RWPE2 (cell line): ENCODE measurements around the gene BACE2.

ENCODE experiments used
- ATAC-seq: fragments of 200-7000 bp; cut with Tn5 transposase; 3 replicates; pipeline ENCODE4 v1.9.1; 2021; ENCODE audit warnings: low read depth
- DNase-seq: peaks from one replicate; pipeline ENCODE4 v3.0.0-alpha.2; 2020; ENCODE audit warnings: low spot score
- H3K27ac ChIP-seq: fragments of 450-650 bp; 2 replicates; pipeline ENCODE4 v1.5.1; 2017; ENCODE audit warnings: mild to moderate bottlenecking; ENCODE audit not compliant: poor library complexity, severe bottlenecking
- H3K27me3 ChIP-seq: fragments of 250-450 bp; sonication (Bioruptor Pico); 2 replicates; pipeline ENCODE4 v1.5.1; 2021; ENCODE audit warnings: mild to moderate bottlenecking, moderate library complexity; ENCODE audit not compliant: insufficient read depth, poor library complexity, severe bottlenecking
- H3K36me3 ChIP-seq: fragments of 250-450 bp; sonication (Bioruptor Pico); 2 replicates; pipeline ENCODE4 v1.5.1; 2020; ENCODE audit warnings: low read depth, mild to moderate bottlenecking, moderate library complexity
- H3K4me1 ChIP-seq: fragments of 250-450 bp; sonication (Bioruptor Pico); 2 replicates; pipeline ENCODE4 v1.5.1; 2021; ENCODE audit warnings: mild to moderate bottlenecking, moderate library complexity; ENCODE audit not compliant: insufficient read depth, poor library complexity, severe bottlenecking
- H3K4me3 ChIP-seq: fragments of 250-450 bp; sonication (Bioruptor Pico); 2 replicates; pipeline ENCODE4 v1.5.1; 2021; ENCODE audit warnings: mild to moderate bottlenecking, moderate library complexity; ENCODE audit not compliant: severe bottlenecking
- H3K9me3 ChIP-seq: fragments of 250-450 bp; sonication (Bioruptor Pico); 2 replicates; pipeline ENCODE4 v1.5.1; 2021; ENCODE audit warnings: mild to moderate bottlenecking, moderate library complexity; ENCODE audit not compliant: severe bottlenecking
- CTCF ChIP-seq: fragments of 450-650 bp; IDR thresholded peaks from one replicate; pipeline ENCODE4 v1.5.1; 2017; ENCODE audit warnings: mild to moderate bottlenecking, moderate library complexity; ENCODE audit not compliant: poor library complexity, severe bottlenecking

BACE2 gene

GRCh38 chr21:41258617-41259016 lies 90.7 kb downstream of the BACE2 start:
- Histone ChIP-seq H3K4me3 (no peak overlapping the region), H3K9me3 (no peaks in the 10 kb centered on the region), H3K36me3 (peaks cover 13% of the 10 kb centered on the region), H3K27ac (no peak overlapping the region), H3K4me1 (peaks cover 3% of the 10 kb centered on the region), H3K27me3 (no peaks in the 10 kb centered on the region)
- ATAC-seq (peak; percentile 78), DNase-seq (no peak)
- no peak for TF ChIP-seq CTCF

- no peak overlapping the region for H3K4me3 ChIP-seq
- ATAC-seq (no peak), DNase-seq (no peak)
- no peak for TF ChIP-seq CTCF
- H3K4me1 ChIP-seq = peaks cover 3% of the 10 kb centered on the region
- H3K9me3 ChIP-seq = no peaks in the 10 kb centered on the region
- H3K36me3 ChIP-seq = peaks cover 13% of the 10 kb centered on the region
- no peaks in the 10 kb centered on the region for H3K27me3 ChIP-seq
- no peak overlapping the region for H3K27ac ChIP-seq
Observed at GRCh38 chr21:41260428-41260827, 92.5 kb downstream of the BACE2 start.

- TF ChIP-seq CTCF = no peak
- H3K4me3 ChIP-seq = no peak overlapping the region
- DNase-seq (no peak), ATAC-seq (no peak)
- no peaks in the 10 kb centered on the region for H3K27me3 ChIP-seq
- H3K4me1 ChIP-seq = no peaks in the 10 kb centered on the region
- no peak overlapping the region for H3K27ac ChIP-seq
- H3K9me3 ChIP-seq = no peaks in the 10 kb centered on the region
- H3K36me3 ChIP-seq = peaks cover 16% of the 10 kb centered on the region
Observed at GRCh38 chr21:41267346-41267745, 99.4 kb downstream of the BACE2 start.

- DNase-seq (no peak), ATAC-seq (no peak)
- H3K27ac ChIP-seq = no peak overlapping the region
- H3K36me3 ChIP-seq = peaks cover 7% of the 10 kb centered on the region
- TF ChIP-seq CTCF = no peak
- H3K9me3 ChIP-seq = no peaks in the 10 kb centered on the region
- H3K4me3 ChIP-seq = no peak overlapping the region
- no peaks in the 10 kb centered on the region for H3K27me3 ChIP-seq
- H3K4me1 ChIP-seq = no peaks in the 10 kb centered on the region
Observed at GRCh38 chr21:41269535-41269934, 101.6 kb downstream of the BACE2 start.

GRCh38 chr21:41277196-41277595 lies 109.2 kb downstream of the BACE2 start:
- no peaks in the 10 kb centered on the region for H3K4me1 ChIP-seq
- ATAC-seq (no peak), DNase-seq (no peak)
- H3K4me3 ChIP-seq = no peak overlapping the region
- TF ChIP-seq CTCF = no peak
- H3K36me3 ChIP-seq = no peaks in the 10 kb centered on the region
- H3K9me3 ChIP-seq = no peaks in the 10 kb centered on the region
- H3K27me3 ChIP-seq = no peaks in the 10 kb centered on the region
- H3K27ac ChIP-seq = no peak overlapping the region
